Activated naive CD8-positive, alpha-beta T cell treated with anti-CD3 and anti-CD28 coated beads, Interleukin-2, amount 10 ng/mL, durations not matched to agents 7 days and 5 days (primary cell): ENCODE data around the gene DSP. TPM values are rescaled to one million over a fixed set of nuclear protein-coding genes. Genes with fewer than 3 reads are reported as not detected.

Experiments
- ATAC-seq: fragments of 150-1000 bp; cut with Tn5 transposase; one replicate; pipeline ENCODE4 v1.10.0; 2021; ENCODE audit warnings: low read depth, moderate library complexity
- POLR2A ChIA-PET: fragments of 350-600 bp; sonication (Branson Sonifier 250); formaldehyde crosslinking; loops from one replicate; lab custom pipeline; 2021; ENCODE audit warnings: antibody characterized with exemption; lab: Charles Lee
- DNase-seq: peaks from one replicate; pipeline ENCODE4 v3.0.0; 2021
- H3K27ac Mint-ChIP-seq: one replicate; pipeline ENCODE4 v1.8.0; 2022; ENCODE audit warnings: mild to moderate bottlenecking, mixed read lengths
- H3K27me3 Mint-ChIP-seq: one replicate; pipeline ENCODE4 v1.8.0; 2022; ENCODE audit warnings: mild to moderate bottlenecking, moderate library complexity, mixed read lengths
- H3K36me3 Mint-ChIP-seq: one replicate; pipeline ENCODE4 v1.8.0; 2021; ENCODE audit warnings: mild to moderate bottlenecking, mixed read lengths
- H3K4me1 Mint-ChIP-seq: one replicate; pipeline ENCODE4 v1.8.0; 2021; ENCODE audit warnings: mixed read lengths
- H3K4me3 Mint-ChIP-seq: one replicate; pipeline ENCODE4 v1.8.0; 2022; ENCODE audit warnings: mild to moderate bottlenecking, moderate library complexity, mixed read lengths
- H3K9me3 Mint-ChIP-seq: one replicate; pipeline ENCODE4 v1.8.0; 2021; ENCODE audit warnings: mixed read lengths
- total RNA-seq, 2 experiments: library from RNA; stranded (reverse); gene quantifications; one replicate each; pipeline ENCODE4 v1.2.3, GENCODE V29; 2021

Gene DSP
- total RNA-seq, 2 experiments from 2014 or later, result 0.11 to 0.17 TPM

DNA sequence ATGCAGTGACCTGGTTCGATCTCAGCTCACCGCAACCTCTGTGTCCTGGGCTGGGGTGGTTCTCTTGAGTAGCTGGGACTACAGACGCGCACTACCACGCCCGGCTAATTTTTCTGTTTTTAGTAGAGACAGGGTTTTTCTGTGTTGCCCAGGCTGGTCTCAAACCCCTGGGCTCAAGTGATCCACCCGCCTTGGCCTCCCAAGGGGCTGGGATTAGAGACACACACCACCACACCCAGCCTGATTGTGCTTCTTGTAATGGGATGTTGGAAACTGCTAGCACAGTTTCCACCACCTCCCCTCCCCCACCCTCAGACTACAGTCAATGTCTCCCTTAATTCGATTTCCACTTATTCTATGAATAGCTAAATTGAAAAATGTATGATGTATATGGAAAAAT lies 22.6 kb upstream of the DSP start:
- no peak overlapping the region for H3K27ac Mint-ChIP-seq
- no peak for DNase-seq
- ATAC-seq, result no peak
- POLR2A ChIA-PET, result no interaction called here
- no peak overlapping the region for H3K4me3 Mint-ChIP-seq
- peaks cover 22% of the 10 kb centered on the region for H3K27me3 Mint-ChIP-seq
- no peaks in the 10 kb centered on the region for H3K4me1 Mint-ChIP-seq
- no peaks in the 10 kb centered on the region for H3K36me3 Mint-ChIP-seq
- no peaks in the 10 kb centered on the region for H3K9me3 Mint-ChIP-seq

DNA sequence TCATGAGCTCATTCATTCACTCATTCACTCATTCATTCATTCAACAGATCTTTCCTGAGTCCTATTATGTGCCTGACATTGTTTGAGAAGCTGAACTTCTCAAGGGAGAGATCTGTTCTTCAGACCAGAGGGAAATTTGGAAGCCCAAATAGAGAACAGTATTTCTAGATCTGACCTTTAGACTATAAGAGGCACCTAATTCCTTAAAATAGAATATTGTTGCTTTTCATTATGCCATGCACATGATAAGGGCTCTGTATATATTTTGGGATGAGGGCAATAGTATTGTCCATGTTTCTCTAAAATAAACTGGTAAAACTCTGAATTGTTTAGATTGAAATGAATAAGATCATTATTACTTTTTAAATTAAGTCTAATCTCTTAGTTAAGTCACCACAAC lies 18.6 kb upstream of the DSP start:
- Mint-ChIP-seq H3K27me3 (peaks cover 34% of the 10 kb centered on the region), H3K4me3 (no peak overlapping the region), H3K27ac (no peak overlapping the region), H3K4me1 (no peaks in the 10 kb centered on the region), H3K36me3 (no peaks in the 10 kb centered on the region), H3K9me3 (no peaks in the 10 kb centered on the region)
- ATAC-seq (no peak), DNase-seq (no peak)
- POLR2A ChIA-PET, result no interaction called here

DNA sequence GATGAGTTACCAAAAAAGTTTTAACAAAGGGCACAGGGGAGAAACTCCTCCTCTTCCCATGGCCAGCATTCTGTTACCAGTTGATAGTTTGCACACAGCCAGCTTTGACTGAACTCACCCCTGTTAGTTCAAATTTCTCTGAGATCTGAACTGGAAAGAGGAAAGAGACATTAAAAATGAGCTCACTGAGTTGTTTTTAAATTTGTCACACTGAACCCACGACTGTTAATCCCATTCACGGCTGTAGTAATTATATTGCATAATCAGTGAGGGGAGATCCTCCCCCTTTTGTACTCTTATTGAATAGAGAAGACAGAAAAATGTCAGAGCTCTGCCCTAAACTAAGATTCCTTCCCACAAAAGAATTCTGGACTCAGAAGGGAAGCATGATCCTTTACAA lies 17.5 kb upstream of the DSP start:
- DNase-seq (no peak), ATAC-seq (no peak)
- peaks cover 44% of the 10 kb centered on the region for H3K27me3 Mint-ChIP-seq
- H3K27ac Mint-ChIP-seq, result no peak overlapping the region
- POLR2A ChIA-PET, result no interaction called here
- no peaks in the 10 kb centered on the region for H3K36me3 Mint-ChIP-seq
- no peaks in the 10 kb centered on the region for H3K4me1 Mint-ChIP-seq
- no peak overlapping the region for H3K4me3 Mint-ChIP-seq
- no peaks in the 10 kb centered on the region for H3K9me3 Mint-ChIP-seq

DNA sequence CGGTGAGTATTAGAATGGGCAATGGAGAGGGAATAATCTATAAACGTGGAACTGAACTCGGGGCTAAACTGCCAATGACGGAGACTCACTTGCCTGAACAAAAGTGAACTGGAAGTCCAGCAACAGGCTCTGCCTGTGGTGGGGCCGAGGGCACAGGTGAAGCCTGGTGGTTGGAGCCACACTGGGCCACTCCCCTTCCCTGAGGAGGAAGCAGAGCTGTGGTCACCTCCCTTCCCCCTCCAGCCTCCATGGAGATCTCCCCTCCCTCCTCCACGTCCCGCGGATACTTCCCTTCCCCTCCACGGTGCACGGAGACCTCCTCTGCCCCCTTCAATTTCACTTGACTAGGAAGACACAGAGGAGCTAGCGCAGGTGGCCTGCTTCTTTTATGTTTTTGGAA lies 14.7 kb upstream of the DSP start:
- Mint-ChIP-seq H3K27ac (no peak overlapping the region), H3K4me1 (no peaks in the 10 kb centered on the region), H3K27me3 (peaks cover 52% of the 10 kb centered on the region), H3K9me3 (no peaks in the 10 kb centered on the region), H3K4me3 (no peak overlapping the region), H3K36me3 (no peaks in the 10 kb centered on the region)
- POLR2A ChIA-PET, result no interaction called here
- DNase-seq (no peak), ATAC-seq (no peak)

DNA sequence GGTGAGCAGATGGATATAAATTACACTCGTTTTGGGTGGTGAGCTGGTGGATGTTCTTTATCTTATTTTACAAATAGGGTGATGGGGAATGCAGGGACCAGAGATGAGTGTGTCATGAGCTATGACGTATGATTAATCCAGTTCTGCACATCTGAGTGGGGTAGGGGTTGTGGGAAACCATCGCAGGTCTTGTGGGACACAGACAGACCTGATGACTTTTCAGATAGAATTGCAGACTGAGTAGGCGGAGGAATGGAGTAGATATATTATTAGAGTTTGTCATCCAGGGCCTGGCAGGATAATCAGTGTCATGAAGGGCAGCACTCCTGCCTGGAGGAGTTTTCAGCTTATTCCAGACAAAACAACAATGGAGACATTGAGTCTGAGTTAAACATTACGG lies 12.9 kb upstream of the DSP start:
- ATAC-seq, result no peak

DNA sequence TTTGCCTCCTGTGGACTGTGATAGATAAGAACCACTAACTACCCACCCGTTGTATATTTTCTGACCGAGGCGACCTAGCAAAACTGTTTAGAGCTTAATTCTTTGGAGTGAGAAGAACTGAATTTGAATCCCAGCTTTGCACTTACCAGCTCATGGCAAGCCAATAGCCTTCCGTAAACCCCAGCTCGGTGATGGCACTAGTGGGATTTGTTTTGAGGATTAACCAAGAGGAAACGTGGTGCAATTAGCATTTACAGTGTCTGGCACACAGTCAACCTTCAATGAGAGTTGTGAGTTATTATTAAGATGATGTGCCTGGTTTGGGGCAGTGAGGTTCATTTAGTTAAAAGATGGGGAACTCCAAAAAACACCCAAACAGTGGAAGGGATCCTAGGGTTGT lies 12.3 kb upstream of the DSP start:
- ATAC-seq (no peak), DNase-seq (no peak)
- Mint-ChIP-seq H3K4me3 (no peak overlapping the region), H3K27ac (no peak overlapping the region), H3K27me3 (peaks cover 44% of the 10 kb centered on the region), H3K36me3 (no peaks in the 10 kb centered on the region), H3K4me1 (no peaks in the 10 kb centered on the region), H3K9me3 (no peaks in the 10 kb centered on the region)
- POLR2A ChIA-PET, result no interaction called here

More for the DNA sequence above, 12.9 kb upstream of the DSP start:
- H3K27ac Mint-ChIP-seq, result no peak overlapping the region
- H3K4me3 Mint-ChIP-seq, result no peak overlapping the region
- no peaks in the 10 kb centered on the region for H3K9me3 Mint-ChIP-seq
- no peak for DNase-seq
- H3K27me3 Mint-ChIP-seq, result peaks cover 47% of the 10 kb centered on the region
- POLR2A ChIA-PET, result no interaction called here
- no peaks in the 10 kb centered on the region for H3K4me1 Mint-ChIP-seq
- H3K36me3 Mint-ChIP-seq, result no peaks in the 10 kb centered on the region

DNA sequence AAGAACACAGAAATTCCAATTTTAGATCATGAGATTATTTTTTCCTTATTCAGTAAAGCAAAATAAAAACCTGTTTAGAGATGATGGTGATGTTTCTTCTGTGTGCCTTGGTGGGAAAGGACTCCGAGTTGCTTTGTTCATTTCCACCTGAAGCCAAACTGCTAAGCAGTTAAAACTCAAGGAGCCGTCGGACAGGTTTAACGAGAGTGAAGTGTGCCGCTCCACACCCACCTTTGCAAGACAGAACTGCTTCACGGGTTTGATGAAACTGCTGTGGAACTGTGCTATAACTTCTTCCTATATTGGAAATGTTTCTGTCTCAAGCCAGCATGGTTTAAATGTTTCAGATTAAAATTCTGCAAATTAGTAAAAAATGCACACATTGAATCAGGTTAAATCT lies 9.2 kb upstream of the DSP start:
- Mint-ChIP-seq H3K9me3 (no peaks in the 10 kb centered on the region), H3K4me3 (no peak overlapping the region), H3K36me3 (no peaks in the 10 kb centered on the region), H3K27me3 (peaks cover 56% of the 10 kb centered on the region), H3K4me1 (no peaks in the 10 kb centered on the region), H3K27ac (no peak overlapping the region)
- DNase-seq (no peak), ATAC-seq (no peak)
- POLR2A ChIA-PET, result no interaction called here

DNA sequence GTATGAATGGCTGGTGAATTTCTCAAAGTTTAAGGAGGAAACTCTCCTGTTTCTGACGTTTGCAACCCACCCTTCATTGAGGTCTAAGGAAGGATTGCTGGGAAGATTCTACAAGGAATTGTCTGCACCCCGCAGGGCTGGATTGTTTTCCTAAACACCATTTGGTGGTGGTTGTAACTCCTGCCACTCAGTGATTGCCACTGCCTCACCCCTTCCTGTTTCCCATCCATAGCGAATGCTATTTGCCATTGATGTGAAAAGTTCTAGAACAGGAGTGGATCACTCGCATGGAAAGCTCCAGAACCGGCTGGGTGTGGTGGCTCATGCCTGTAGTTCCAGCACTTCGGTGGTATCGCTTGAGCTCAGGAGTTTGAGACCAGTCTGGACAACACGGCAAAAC lies 8.7 kb upstream of the DSP start:
- Mint-ChIP-seq H3K9me3 (no peaks in the 10 kb centered on the region), H3K27ac (no peak overlapping the region), H3K36me3 (no peaks in the 10 kb centered on the region), H3K4me1 (no peaks in the 10 kb centered on the region), H3K27me3 (peaks cover 60% of the 10 kb centered on the region), H3K4me3 (no peak overlapping the region)
- DNase-seq (no peak), ATAC-seq (no peak)
- POLR2A ChIA-PET, result no interaction called here

DNA sequence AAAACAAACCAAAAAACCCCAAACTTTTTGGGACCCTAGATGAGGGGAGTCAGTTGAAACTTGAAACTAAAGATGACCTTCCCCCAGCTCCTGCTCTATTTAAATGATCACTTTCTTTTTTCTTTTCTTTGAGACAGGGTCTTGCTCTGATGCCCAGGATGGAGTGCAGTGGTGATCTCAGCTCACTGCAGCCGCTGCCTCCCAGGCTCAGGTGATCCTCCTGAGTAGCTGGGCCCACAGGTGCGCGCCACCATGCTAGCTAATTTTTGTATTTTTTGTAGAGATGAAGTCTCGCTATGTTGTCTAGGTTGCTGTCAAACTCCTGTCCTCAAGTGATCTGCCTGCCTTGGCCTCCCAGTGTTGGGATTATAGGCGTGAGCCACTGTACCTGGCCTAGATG lies 7.3 kb upstream of the DSP start:
- Mint-ChIP-seq H3K36me3 (no peaks in the 10 kb centered on the region), H3K27me3 (peaks cover 60% of the 10 kb centered on the region), H3K4me1 (no peaks in the 10 kb centered on the region), H3K9me3 (no peaks in the 10 kb centered on the region), H3K27ac (no peak overlapping the region), H3K4me3 (no peak overlapping the region)
- DNase-seq (no peak), ATAC-seq (no peak)
- POLR2A ChIA-PET, result no interaction called here

DNA sequence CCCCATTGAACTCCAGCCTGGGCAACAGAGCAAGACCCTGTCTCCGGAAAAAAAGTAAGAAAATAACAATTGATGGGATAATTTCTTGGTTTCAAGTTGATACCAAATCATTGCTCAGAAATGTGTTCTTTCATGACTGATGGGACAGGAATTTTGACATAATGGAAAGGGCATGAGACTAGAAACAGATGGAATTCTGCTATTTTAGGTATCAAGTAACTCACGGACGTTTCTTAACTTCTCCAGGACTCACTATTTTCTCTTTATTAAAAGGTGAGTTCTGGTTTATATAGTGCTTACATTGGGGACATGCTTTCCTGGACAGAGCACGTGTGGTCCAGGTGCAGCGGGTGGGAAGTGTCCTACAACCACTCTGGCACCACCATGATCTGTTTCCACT lies 6.0 kb upstream of the DSP start:
- Mint-ChIP-seq H3K4me3 (no peak overlapping the region), H3K27me3 (peaks cover 67% of the 10 kb centered on the region), H3K9me3 (no peaks in the 10 kb centered on the region), H3K27ac (no peak overlapping the region), H3K4me1 (peaks cover under 1% of the 10 kb centered on the region), H3K36me3 (no peaks in the 10 kb centered on the region)
- DNase-seq (no peak), ATAC-seq (no peak)
- POLR2A ChIA-PET, result no interaction called here

DNA sequence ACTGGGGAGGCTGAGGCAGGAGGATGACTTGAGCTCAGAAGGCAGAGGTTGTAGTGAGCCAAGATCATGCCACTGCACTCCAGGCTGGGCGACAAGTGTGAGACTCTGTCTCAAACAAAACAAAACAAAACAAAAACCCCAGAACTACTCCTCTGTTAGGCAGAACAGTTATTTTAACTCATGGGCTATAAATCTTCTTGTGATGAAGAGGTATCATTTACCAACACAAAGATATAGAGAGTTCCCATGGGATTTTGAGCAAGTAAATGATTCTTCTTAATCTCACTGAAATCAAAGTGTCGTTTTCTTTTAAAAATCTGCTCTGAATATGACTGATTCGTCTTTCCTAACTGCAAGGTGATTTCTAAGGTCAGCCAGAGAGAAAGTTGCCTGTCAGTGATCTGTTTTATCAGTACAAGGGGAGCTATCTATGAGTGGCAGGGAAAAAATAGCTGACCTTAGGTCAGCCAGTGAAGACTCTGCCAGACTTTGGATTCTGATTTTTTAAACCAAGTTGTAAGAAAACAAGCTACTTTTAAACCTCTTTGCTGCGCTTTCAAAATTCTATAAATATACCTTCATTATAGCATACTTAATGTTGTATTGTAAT lies 3.8 kb upstream of the DSP start:
- H3K27ac Mint-ChIP-seq, result no peak overlapping the region
- H3K4me1 Mint-ChIP-seq, result peaks cover 7% of the 10 kb centered on the region
- POLR2A ChIA-PET, result no interaction called here
- no peak for ATAC-seq
- DNase-seq, result no peak
- no peaks in the 10 kb centered on the region for H3K36me3 Mint-ChIP-seq
- peaks cover 81% of the 10 kb centered on the region for H3K27me3 Mint-ChIP-seq
- H3K9me3 Mint-ChIP-seq, result no peaks in the 10 kb centered on the region
- H3K4me3 Mint-ChIP-seq, result no peak overlapping the region

DNA sequence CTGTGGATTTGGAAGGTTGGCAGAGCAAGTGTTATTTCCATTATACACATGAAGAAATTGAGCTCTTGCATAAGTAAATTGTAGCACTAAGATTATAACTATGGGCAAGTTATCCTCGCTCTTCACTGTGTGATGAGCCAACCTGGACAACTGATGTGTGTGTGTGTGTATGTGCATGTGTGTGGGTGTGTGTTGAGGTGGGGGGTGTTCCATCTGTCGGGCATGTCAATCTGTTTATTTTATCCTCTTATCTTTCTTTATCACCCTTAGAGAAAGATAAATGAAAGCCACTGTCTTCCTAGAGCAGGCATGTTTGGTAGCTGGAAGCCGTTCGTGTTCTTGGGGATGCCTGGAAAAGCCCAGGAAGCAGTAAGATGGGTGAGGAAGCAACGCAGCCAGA lies 3.0 kb upstream of the DSP start:
- H3K4me3 Mint-ChIP-seq, result no peak overlapping the region
- no peaks in the 10 kb centered on the region for H3K36me3 Mint-ChIP-seq
- no peak for DNase-seq
- peaks cover 82% of the 10 kb centered on the region for H3K27me3 Mint-ChIP-seq
- ATAC-seq, result no peak
- H3K4me1 Mint-ChIP-seq, result peaks cover 7% of the 10 kb centered on the region
- POLR2A ChIA-PET, result no interaction called here
- no peaks in the 10 kb centered on the region for H3K9me3 Mint-ChIP-seq
- no peak overlapping the region for H3K27ac Mint-ChIP-seq

DNA sequence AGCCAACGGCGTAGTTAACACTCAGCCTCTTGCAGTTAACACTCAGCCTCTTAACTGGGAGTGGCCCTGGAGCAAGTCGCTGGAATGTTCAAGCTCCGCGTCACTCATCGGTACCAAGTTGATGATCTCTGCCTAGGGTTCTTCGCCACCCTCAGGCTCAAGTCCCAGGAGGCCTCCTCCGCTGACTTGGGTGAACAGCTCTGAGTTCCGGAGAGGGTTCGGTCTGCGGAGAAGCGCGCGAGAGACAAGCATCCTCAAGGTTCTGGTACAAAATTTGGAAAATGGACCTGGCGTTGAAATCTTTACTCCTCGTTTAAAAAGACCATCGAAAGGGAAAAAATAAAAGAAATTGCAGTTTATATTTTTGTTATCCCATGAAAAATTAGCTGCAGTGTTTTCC lies 876 bp upstream of the DSP start:
- Mint-ChIP-seq H3K27me3 (peaks cover 89% of the 10 kb centered on the region), H3K36me3 (no peaks in the 10 kb centered on the region), H3K4me3 (peak overlapping the region; percentile 78), H3K9me3 (no peaks in the 10 kb centered on the region), H3K4me1 (peaks cover 7% of the 10 kb centered on the region), H3K27ac (no peak overlapping the region)
- DNase-seq, result no peak
- POLR2A ChIA-PET, result no interaction called here
- ATAC-seq, result no peak

DNA sequence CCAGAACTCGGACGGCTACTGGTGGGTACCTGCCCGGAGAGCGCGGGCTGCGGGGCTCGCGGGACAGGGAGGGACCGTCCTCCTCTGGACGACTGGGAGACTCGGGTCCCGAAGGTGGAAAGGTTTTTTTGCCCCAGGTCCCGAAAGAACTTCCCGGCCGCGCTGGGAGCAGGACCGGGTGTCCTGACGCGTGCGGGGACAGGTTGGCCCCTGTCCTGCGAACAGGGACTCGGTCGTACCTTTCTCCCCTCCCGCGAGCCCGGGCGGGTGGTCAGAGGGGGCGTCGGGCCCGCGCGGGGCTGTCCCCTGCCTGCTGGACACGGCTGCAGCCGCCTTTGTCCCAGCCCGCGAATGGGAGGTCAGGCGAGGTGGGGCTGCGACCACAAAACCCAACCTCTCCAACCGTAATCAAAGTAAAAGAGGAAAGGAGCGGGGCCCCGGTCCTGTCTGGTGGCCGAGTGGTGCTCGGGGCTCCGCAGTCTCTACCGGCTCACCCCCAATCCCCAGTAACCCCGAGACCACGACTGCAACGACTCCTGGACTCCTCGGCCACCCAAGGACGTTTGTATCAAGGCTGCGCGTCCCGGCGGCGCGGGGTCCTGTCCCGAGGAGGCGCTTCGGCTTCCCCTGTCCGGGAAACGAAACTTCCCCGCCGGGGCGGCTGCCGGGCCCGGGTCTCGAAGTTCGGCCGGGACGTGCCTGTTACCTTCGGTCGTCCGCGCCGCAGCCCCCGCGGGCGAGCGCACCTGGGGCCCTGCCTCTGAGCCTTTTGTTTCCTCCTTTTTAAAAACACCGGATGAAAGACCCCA lies 798 bp downstream of the DSP start:
- peaks cover 82% of the 10 kb centered on the region for H3K27me3 Mint-ChIP-seq
- POLR2A ChIA-PET, result no interaction called here
- no peak overlapping the region for H3K27ac Mint-ChIP-seq
- H3K36me3 Mint-ChIP-seq, result no peaks in the 10 kb centered on the region
- peaks cover 7% of the 10 kb centered on the region for H3K4me1 Mint-ChIP-seq
- DNase-seq (peak; percentile 44), ATAC-seq (peak; percentile 30)
- peak overlapping the region; percentile 85 for H3K4me3 Mint-ChIP-seq
- H3K9me3 Mint-ChIP-seq, result no peaks in the 10 kb centered on the region
